ENCODE data around the gene EFCAB10.

- no peak for TF ChIP-seq CTCF (IDR thresholded peaks at IDR 0.05)
- no peak for TF ChIP-seq POLR2A (IDR thresholded peaks at IDR 0.05)
These were observed 44.7 kb upstream of the EFCAB10 start for GRCh38 chr7:105625986-105626385.

Measured in adrenal gland (tissue), 5 donors.